Left ventricle myocardium superior (tissue), 1 donor: ENCODE results near the gene TTC17. TPM values are rescaled to one million over a fixed set of nuclear protein-coding genes. Genes with fewer than 3 reads are reported as not detected.
A peak's percentile ranks its signal among the peaks of the same experiment; 100 is the strongest.
"Not testable (repeated sequence)": the region's sequence is repeated elsewhere in the genome, so short reads cannot be mapped to it uniquely, and the experiment has no call there.

Experiments
- ATAC-seq: fragments of 200-7000 bp; cut with Tn5 transposase; one replicate; pipeline ENCODE4 v1.9.1; 2020; ENCODE audit warnings: mild to moderate bottlenecking, moderate library complexity
- DNase-seq: peaks from one replicate; pipeline ENCODE4 v3.0.0-alpha.2; 2020
- intact Hi-C: fragments of 100-400 bp; cut with micrococcal nuclease; formaldehyde crosslinking; loops from one replicate; pipeline ENCODE4 v1.11.0; 2022
- long read RNA-seq: library from polyadenylated mRNA; unstranded; transcript quantifications from one replicate; pipeline ENCODE4 v2.0.0, GENCODE V29; 2021
- total RNA-seq: library from RNA; stranded (reverse); fragmentation: NEBNext Ultra II Directional; extraction: Animal tissue kit (Norgen Biotek cat#: 25700); gene quantifications from one replicate; pipeline ENCODE4 v1.2.1, GENCODE V29; 2021
- donor health status: DM: no; HTN: yes; CAD: no; lungs with severe emphysema.

The TTC17 gene
- total RNA-seq, result 29.7 TPM
- long read RNA-seq, full-length matches to known transcripts, result 15 of 116 reads
- long read RNA-seq, partial matches to known transcripts, result 19 of 116 reads
- long read RNA-seq, other reads (novel, unspliced or antisense), result 82 of 116 reads

GRCh38 chr11:43358801-43359421, at the start of gene TTC17:
TSS of gene TTC17 (plus strand) at chr11:43358920. CDS start at chr11:43358955, 35 bp downstream.
- DNase-seq (peak; percentile 96), ATAC-seq (peak; percentile 99)
- intact Hi-C loops, result no loop called here

GRCh38 chr11:43311791-43312607, 46.7 kb upstream of the TTC17 start, which contains the start of gene API5:
TSS of gene API5 (plus strand) at chr11:43311996. CDS start at chr11:43312128, 132 bp downstream.
- intact Hi-C loops, result no loop called here
- DNase-seq (peak; percentile 94), ATAC-seq (peak; percentile 100)

- intact Hi-C loops, result no loop called here
- no peak for DNase-seq
- no peak for ATAC-seq
Observed at GRCh38 chr11:43315966-43316365, 42.8 kb upstream of the TTC17 start.

GRCh38 chr11:43316451-43316850, 42.3 kb upstream of the TTC17 start:
- intact Hi-C loops, result no loop called here
- DNase-seq, result no peak

GRCh38 chr11:43327987-43328386, 30.7 kb upstream of the TTC17 start:
- intact Hi-C loops, result no loop called here
- ATAC-seq, result no peak

More at GRCh38 chr11:43316451-43316850, 42.3 kb upstream of the TTC17 start:
- ATAC-seq, result no peak

GRCh38 chr11:43328482-43328881, 30.2 kb upstream of the TTC17 start:
- DNase-seq, result no peak
- intact Hi-C loops, result no loop called here
- ATAC-seq, result no peak

More at GRCh38 chr11:43327987-43328386, 30.7 kb upstream of the TTC17 start:
- DNase-seq, result no peak

- ATAC-seq, result no peak
- DNase-seq, result no peak
- intact Hi-C loops, result no loop called here
Observed at GRCh38 chr11:43341159-43341558, 17.6 kb upstream of the TTC17 start.

- ATAC-seq, DNase-seq, intact Hi-C loops: not testable (repeated sequence)
Observed at GRCh38 chr11:43351426-43351825, 7.3 kb upstream of the TTC17 start.

- intact Hi-C loops, result no loop called here
- no peak for ATAC-seq
- DNase-seq, result no peak
Observed at GRCh38 chr11:43354311-43354710, 4.4 kb upstream of the TTC17 start.

- intact Hi-C loops, result no loop called here
- ATAC-seq, result no peak
- no peak for DNase-seq
Observed at GRCh38 chr11:43356336-43356735, 2.4 kb upstream of the TTC17 start.

- ATAC-seq (peak; percentile 33), DNase-seq (no peak)
- intact Hi-C loops, result no loop called here
Observed at GRCh38 chr11:43358279-43358800, 380 bp upstream of the TTC17 start.

GRCh38 chr11:43359422-43359818, 700 bp downstream of the TTC17 start:
- intact Hi-C loops, result no loop called here
- DNase-seq, result no peak

GRCh38 chr11:43360361-43361032, 1.8 kb downstream of the TTC17 start:
- ATAC-seq, result no peak
- intact Hi-C loops, result no loop called here
- DNase-seq, result no peak

More at GRCh38 chr11:43359422-43359818, 700 bp downstream of the TTC17 start:
- ATAC-seq, result peak; percentile 33

- ATAC-seq, result no peak
- no peak for DNase-seq
- intact Hi-C loops, result no loop called here
Observed at GRCh38 chr11:43366677-43367076, 8.0 kb downstream of the TTC17 start.

- intact Hi-C loops, result no loop called here
- no peak for ATAC-seq
- no peak for DNase-seq
Observed at GRCh38 chr11:43367382-43368178, 8.9 kb downstream of the TTC17 start.

GRCh38 chr11:43376065-43376464, 17.3 kb downstream of the TTC17 start:
- DNase-seq (no peak), ATAC-seq (no peak)

GRCh38 chr11:43376594-43376993, 17.9 kb downstream of the TTC17 start:
- DNase-seq (no peak), ATAC-seq (no peak)
- intact Hi-C loops, result no loop called here

More at GRCh38 chr11:43376065-43376464, 17.3 kb downstream of the TTC17 start:
- intact Hi-C loops, result no loop called here

- intact Hi-C loops, result no loop called here
Observed at GRCh38 chr11:43377389-43377788, 18.7 kb downstream of the TTC17 start.

GRCh38 chr11:43378897-43379296, 20.2 kb downstream of the TTC17 start:
- intact Hi-C loops, result no loop called here
- ATAC-seq (no peak), DNase-seq (no peak)

More at GRCh38 chr11:43377389-43377788, 18.7 kb downstream of the TTC17 start:
- DNase-seq (no peak), ATAC-seq (no peak)
